Activated T-cell treated with anti-CD3 and anti-CD28 coated beads for 48 hours (primary cell): ENCODE results near the gene CCDC187.

Experiments
- DNase-seq: peaks from one replicate; pipeline ENCODE4 v3.0.0-alpha.2; 2020; ENCODE audit warnings: low read depth

The CCDC187 gene

DNA sequence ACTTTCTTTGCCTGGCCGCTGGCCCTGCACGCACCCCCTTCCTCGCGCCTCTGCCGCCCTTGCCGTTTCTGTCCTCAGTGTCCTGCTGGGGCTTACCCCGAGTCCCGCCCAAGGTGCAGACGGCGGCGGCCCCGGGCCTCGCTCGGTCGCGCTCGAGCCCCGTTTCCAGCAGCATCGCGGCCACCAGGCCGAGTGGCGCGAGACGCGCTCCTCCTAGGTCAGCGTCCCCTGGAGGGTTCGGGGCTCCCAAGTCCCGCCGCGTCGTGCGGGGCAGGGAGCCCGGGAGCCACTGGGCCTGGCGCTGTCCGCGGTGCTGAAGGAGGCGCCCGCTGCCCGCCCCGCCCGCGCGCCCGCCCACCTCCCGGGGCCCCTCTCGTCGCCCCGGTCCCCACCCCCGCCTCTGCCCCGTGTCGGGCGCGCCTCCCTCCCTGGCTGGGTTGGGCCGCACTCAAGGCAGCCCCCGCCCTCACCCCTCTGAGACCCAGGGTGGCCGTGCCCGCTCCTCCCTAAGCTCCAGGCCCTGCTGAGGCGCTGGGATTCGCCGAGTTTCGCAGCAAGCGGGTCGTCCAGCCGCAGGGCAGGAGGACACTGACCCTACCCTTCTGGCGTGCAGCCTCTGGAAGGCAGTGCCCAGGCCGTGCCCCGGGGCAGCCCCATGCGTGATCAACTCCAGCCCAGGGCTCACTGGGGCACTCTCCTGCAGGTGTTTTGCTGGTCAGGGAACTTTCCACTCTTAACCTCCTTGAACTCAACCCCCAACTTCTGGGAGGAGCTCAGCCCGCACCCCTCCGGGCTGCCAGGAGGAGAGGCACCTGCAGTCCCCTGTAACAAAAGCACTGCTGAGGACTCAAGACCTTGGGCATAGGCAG lies 98.8 kb downstream of the CCDC187 start, which contains the start of gene LHX3:
LHX3 (minus strand) TSS at position 291 of the 869 bp plus-strand sequence; CDS start at position 175, 116 bp downstream.
- no peak for DNase-seq

DNA sequence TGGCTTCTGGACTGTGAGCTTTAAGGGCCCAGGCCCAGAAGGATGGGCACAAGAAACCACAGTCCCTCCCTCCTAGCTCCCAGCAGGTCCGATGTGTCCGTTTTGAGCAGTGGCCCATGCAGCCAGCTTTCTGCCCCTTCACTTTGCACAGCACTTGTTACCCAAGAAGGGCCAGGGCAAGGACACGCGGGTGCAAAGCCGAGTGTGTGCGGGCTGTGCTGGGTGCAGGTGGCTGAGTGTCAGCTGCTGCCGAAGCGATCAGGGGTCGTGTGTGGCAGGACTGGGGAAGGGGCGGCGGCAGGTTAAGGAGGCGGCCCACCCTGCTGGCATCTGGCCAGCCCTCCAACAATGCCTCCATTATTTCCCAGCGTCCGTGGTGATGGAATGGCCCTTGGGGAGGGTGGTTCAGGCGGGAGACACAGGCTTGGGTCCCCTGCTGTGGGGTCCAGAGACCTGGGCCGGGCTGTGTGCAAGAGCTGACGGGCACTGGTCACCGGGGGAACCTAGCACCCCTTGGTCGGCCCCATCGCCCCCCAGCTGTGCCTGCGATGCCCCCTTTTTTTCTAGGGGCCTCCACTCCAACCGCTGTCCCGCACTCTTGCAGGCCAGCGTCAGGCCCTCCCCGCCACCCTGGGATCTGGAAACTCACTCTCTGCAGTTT lies 99.6 kb downstream of the CCDC187 start:
- DNase-seq: no peak

DNA sequence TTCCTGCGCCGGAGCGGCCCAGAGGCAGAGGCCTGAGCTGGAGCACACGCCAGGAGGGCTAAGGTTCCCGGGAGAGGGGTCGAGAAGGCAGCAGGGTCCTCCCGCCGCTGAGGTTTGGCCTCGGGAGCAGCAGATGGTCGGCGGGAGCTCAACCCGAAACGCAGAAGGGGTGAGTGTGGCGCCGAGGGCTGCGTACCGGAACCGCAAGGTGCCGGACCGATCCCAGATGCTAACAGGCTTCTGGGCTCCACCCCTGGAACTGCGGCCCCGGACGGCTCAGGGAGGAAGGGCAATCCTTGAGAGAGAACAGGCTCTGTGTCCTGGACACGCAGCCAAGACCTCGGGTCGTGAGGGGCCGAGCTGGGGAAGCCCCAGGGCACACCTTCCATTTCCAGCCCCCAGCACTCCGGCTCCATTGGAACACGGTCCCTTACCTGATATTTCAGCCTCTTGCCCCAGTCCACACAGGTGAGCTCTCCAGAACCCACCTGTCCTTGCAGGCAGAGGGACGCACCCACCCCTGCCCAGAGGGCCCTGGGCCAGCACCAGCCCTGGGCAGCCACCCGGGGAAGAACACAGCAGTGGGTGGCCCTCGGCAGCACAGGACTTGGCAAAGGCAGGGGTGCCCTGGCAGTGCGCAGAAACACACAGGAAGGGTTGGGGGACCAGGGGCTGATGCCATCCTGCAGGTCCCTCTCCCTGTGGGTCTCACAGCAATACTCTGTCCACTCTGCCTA lies 100.3 kb downstream of the CCDC187 start:
- DNase-seq: no peak

DNA sequence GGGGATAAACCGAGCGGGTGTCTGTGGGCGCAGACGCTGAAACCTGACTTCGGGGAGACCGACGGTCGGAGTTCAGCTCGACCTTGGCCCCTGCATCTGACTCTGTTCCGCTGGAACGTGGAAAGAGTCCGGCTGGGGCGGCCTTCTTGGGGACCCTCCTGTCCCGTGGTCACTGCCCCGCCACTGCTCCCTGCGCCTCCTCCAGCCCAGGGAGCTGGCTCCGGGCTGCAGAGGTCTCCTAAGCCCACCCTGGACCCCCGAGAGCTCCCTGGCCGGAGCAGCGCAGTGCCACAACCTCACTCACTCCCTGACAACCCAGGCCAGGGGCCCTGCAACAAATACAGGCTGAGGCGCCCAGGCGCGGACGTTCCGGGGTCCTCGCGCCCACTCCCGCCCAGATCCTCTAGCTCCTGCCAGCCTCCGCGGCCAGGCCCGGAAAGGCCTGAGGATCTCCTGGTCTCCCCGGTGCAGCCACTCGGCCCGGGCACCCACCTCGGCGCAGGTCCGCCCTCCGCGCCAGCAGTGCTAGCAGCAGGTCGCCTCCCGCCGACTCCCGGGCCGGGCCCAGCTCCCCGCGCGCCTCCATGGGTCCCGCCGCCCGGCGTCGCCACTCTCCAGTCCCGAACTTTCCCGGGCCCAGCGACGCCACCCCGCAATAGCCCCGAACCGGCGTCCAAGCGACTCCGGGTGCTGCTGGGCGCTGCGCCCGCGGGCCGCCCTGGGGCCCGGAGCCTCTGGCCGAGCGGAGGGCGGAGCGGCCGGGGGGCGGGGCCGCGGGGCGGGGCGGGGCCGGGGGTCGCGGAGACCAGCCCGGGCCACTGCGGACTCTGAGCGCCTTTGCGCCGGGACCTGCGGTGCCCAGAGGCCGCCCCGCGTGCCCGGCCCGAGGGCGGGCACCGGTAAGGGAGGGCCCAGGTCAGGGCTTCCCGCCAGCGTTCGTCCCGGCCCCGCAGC lies 101.2 kb downstream of the CCDC187 start:
- DNase-seq: no peak

DNA sequence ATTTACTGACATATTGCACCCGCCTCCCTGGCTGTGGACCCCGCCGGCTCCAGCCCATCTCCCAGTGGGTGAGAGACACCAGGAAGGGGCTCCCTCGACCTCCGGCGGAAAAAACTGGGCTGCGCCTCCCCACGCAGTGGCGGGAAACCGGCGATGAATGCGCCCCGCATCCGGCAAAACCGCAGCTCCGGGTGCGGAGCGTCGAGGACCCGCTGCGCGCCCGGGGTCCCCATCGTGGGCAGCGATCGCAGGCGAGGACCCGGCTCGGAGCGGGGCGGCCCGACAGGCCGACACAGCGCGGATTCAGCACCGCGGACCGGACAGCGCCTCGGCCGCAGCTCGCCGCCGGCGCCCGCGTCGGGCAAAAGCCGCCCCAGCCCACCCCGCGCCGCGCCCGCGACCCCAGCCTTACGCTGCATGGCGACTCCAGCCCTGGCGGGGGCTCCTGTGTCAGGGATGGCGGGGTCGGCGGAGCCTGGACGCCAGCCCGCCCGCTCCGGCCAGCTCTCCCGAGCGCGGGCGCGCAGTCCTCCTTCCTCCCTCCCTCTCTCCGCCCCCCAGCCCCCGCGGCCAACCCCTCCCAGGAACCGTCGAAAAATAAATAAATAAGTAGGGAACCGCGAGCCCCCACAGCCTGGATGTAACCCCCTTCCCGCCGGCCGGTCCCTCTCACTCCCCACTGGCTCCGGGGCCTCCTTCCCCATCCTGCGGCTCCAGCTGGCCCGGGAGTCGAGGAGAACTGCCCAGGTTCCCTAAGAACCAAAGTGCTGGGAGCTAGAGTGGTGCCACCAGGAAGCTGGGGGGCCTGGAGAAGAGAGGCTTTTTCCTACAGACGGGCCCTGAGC lies 102.1 kb downstream of the CCDC187 start:
- no peak for DNase-seq

DNA sequence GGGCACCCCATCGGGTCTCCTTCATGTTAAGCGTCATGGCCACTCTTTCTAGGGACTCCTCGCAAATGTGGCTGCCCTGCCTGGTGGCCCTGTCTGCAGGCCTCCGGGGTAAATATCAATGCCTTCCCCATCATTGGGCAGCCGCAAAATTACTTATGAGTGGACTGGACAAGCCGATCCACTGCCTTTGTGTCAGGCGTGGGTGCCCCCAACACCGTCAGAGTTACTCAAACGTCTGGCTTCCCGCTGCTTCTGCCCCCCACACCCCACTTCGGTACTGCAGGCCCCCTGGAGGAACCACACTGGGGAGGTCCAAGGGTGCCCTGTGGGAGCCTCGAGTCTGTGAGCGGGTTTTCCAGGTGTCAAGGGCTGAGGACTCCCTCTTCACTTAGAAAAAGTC lies 102.7 kb downstream of the CCDC187 start:
- no peak for DNase-seq

DNA sequence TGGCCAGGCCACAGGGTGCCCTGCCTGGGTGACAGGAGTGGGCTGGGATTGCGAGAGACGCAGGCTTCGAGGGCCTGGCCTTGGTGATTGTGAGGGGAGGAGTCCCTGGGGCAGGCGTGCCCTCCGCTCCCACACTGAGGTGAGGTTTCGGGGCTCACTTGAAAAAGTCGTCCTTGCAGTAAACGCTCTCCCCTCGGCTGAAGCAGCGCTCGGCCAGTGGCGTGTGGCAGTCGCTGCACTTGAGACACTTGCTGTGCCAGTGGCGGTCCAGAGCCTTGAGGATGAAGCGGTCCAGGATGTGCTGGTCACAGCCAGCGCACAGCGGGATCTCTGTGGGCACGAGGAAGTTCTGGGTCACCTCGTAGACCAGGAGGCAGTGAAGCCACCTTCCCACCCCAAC lies 103.5 kb downstream of the CCDC187 start:
- no peak for DNase-seq
